Heart left ventricle (tissue), 16 donors: ENCODE data around the gene IREB2. TPM values are rescaled to one million over a fixed set of nuclear protein-coding genes. Genes with fewer than 3 reads are reported as not detected.

Experiments used
- ATAC-seq, 4 donors: fragments of 200-7000 bp; cut with Tn5 transposase; one replicate each; pipeline ENCODE4 v1.9.1; 2020 to 2022; ENCODE audit warnings: moderate library complexity in 4 of 4, mild to moderate bottlenecking in 3 of 4, moderate number of reproducible peaks in 1 of 4
- DNase-seq, 5 donors: peaks; one replicate each; pipeline ENCODE4 v3.0.0-alpha.2; 2020
- H3K27ac ChIP-seq, 12 donors: fragments of 200-600 bp; sonication (generic) in 4 of 12; one replicate each; pipeline versions ENCODE4 v1.5.0 to v1.8.0; 2016 to 2022; ENCODE audit warnings: mild to moderate bottlenecking in 2 of 12
- H3K27me3 ChIP-seq, 9 donors: fragments of 200-600 bp; sonication (generic) in 2 of 9; one replicate each; pipeline versions ENCODE4 v1.5.1 to v1.8.0; 2016 to 2022; ENCODE audit warnings: mild to moderate bottlenecking in 3 of 9
- H3K36me3 ChIP-seq, 9 donors: fragments of 200-600 bp; sonication (generic) in 2 of 9; one replicate each; pipeline versions ENCODE4 v1.5.0 to v1.8.0; 2018 to 2022; ENCODE audit warnings: mild to moderate bottlenecking in 2 of 9
- H3K4me1 ChIP-seq, 12 donors: fragments of 200-600 bp; sonication (generic) in 4 of 12; one replicate each; pipeline versions ENCODE4 v1.5.0 to v1.8.0; 2016 to 2022; ENCODE audit warnings: mild to moderate bottlenecking in 3 of 12
- H3K4me3 ChIP-seq, 12 donors: fragments of 200-600 bp; sonication (generic) in 4 of 12; one replicate each; pipeline versions ENCODE4 v1.5.0 to v1.8.0; 2017 to 2022; ENCODE audit warnings: mild to moderate bottlenecking in 9 of 12, moderate library complexity in 4 of 12
- H3K9me3 ChIP-seq, 12 donors: fragments of 200-600 bp; sonication (generic) in 4 of 12; one replicate each; pipeline versions ENCODE4 v1.5.0 to v1.8.0; 2016 to 2022; ENCODE audit warnings: mild to moderate bottlenecking in 1 of 12
- CTCF ChIP-seq, 12 donors: fragments of 200-600 bp; sonication (generic) in 4 of 12; IDR thresholded peaks; one replicate each; pipeline versions ENCODE4 v1.5.0 to v1.8.0; 2018 to 2022; ENCODE audit warnings: antibody characterized with exemption in 12 of 12, mild to moderate bottlenecking in 5 of 12
- POLR2A ChIP-seq, 2 donors: fragments of 450-650 bp; IDR thresholded peaks; one replicate each; pipeline ENCODE4 v1.6.1; 2017; ENCODE audit warnings: antibody characterized with exemption in 2 of 2, mild to moderate bottlenecking in 2 of 2, moderate library complexity in 2 of 2
- WGBS, 4 donors: extraction: QIAGEN DNeasy Blood & Tissue Kit in 2 of 4; methylation state at CpG; one replicate each; pipeline versions ENCODE4 v1.1.5 to v1.1.7; 2013 to 2018; 5-methylcytosine and 5-hydroxymethylcytosine counted together
- intact Hi-C, 10 donors: fragments of 100-400 bp; cut with DNase I; formaldehyde crosslinking; loops; one replicate each; pipeline versions ENCODE4 v1.11.1 to v1.14.2; 2022
- polyA plus RNA-seq, 2 donors: library from polyadenylated mRNA; stranded (reverse); fragments of 200-250 nt; gene quantifications; one replicate each; pipeline ENCODE4 v1.2.3, GENCODE V29; 2013
- total RNA-seq, 9 donors: library from RNA; depleted of rRNA in 2 of 9; stranded (reverse); fragments of >200 nt in 2 of 9; fragmentation: NEBNext Ultra II Directional in 3 of 9; extraction: Animal tissue kit (Norgen Biotek cat#: 25700) in 3 of 9; gene quantifications; one replicate each; pipeline versions ENCODE4 v1.1.0 to v1.2.4, GENCODE V29; 2016 to 2023
- donor health status: ischemic (EF 13 %, LVEDD 7.1; RV severe dilation, severe dysfunction).
- donor health status: healthy with polysubstance abuse.
- donor health status: DM: no; HTN: yes; CAD: no.
- donor health status: DM: no; HTN: no; CAD: no.
- donor health status: ischemic (EF 25% LVEDD 6.9; RV normal size, moderate dysfunction).
- donor health status: ischemic (EF 25% LVEDD 5.7; RV mildly dilated, moderate dysfunction).
- donor health status: healthy.
- donor health status: DM: yes; HTN: yes; CAD: no.
- donor health status: ischemic (EF 35%, LVEDD 5.7; RV mildly dilated, moderate dysfunction).
- donor health status: nonischemic (EF 11% LVEDD 7.7; RV severe dilation, severe dysfunction).
- donor health status: DM: yes; HTN: yes; CAD: no.
- donor health status: PGD.
- donor health status: ischemic (EF 29% LVEDD 5.4; RV normal size, mild dysfunction).
- donor health status: nonischemic (EF 23%, LVEDD 6.1; RV moderate dilation, normal function).

IREB2 gene
- total and polyA plus RNA-seq, 11 donors, result 6.3 to 50.0 (median 29.5) TPM

GRCh38 chr15:78396976-78397375 lies 41.0 kb upstream of the IREB2 start:
- no peak overlapping the region for H3K4me3 ChIP-seq
- ATAC-seq (peak in 2 of 4 donors; percentile 59 to 69), DNase-seq (peak in 2 of 5 donors; percentile 36 to 54)
- WGBS, 4 donors, result 51 to 70% (median 57%) methylated on average over 9 of the region's 9 CpGs
- H3K36me3 ChIP-seq, result no peaks in the 10 kb centered on the region
- TF ChIP-seq POLR2A (IDR thresholded peaks at IDR 0.05), result no peak
- TF ChIP-seq CTCF (IDR thresholded peaks at IDR 0.05), result peak in 3 of 12 donors; percentile 14 to 26 (median 19)
- intact Hi-C loops, result no loop called here
- no peak overlapping the region for H3K27ac ChIP-seq
- no peaks in the 10 kb centered on the region for H3K4me1 ChIP-seq
- no peaks in the 10 kb centered on the region for H3K9me3 ChIP-seq
- H3K27me3 ChIP-seq, result peaks cover 0 to 15% (median 0%) of the 10 kb centered on the region in 9 donors

DNA sequence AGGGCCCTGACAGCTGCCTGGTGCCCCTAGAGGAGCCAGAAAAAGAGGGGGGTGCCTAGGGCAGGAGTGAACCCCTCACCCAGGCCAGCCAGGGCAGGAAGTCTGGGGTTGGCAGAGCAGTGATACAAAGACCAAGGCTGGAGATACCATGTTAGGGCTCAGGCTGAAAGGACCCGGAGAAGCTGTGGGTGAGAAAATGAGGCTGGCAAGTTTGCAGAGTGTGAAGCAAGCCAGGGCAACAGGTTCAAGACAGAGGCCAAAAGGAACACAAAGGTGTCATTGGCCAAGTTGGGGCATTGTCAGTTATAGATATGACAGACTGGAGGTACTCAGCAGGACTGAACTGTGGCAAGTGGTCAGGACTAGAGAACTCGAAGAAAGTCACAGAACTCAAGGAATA lies 40.6 kb upstream of the IREB2 start:
- ATAC-seq (no peak), DNase-seq (no peak)
- Histone ChIP-seq H3K27me3 (peaks cover 0 to 16% (median 0%) of the 10 kb centered on the region in 9 donors), H3K9me3 (no peaks in the 10 kb centered on the region), H3K4me3 (no peak overlapping the region), H3K27ac (no peak overlapping the region), H3K36me3 (no peaks in the 10 kb centered on the region), H3K4me1 (no peaks in the 10 kb centered on the region)
- 86 to 94% (median 91%) methylated on average over 2 of the region's 2 CpGs for WGBS, 4 donors
- TF ChIP-seq POLR2A (IDR thresholded peaks at IDR 0.05), result no peak
- TF ChIP-seq CTCF (IDR thresholded peaks at IDR 0.05), result no peak
- intact Hi-C loops, result no loop called here

DNA sequence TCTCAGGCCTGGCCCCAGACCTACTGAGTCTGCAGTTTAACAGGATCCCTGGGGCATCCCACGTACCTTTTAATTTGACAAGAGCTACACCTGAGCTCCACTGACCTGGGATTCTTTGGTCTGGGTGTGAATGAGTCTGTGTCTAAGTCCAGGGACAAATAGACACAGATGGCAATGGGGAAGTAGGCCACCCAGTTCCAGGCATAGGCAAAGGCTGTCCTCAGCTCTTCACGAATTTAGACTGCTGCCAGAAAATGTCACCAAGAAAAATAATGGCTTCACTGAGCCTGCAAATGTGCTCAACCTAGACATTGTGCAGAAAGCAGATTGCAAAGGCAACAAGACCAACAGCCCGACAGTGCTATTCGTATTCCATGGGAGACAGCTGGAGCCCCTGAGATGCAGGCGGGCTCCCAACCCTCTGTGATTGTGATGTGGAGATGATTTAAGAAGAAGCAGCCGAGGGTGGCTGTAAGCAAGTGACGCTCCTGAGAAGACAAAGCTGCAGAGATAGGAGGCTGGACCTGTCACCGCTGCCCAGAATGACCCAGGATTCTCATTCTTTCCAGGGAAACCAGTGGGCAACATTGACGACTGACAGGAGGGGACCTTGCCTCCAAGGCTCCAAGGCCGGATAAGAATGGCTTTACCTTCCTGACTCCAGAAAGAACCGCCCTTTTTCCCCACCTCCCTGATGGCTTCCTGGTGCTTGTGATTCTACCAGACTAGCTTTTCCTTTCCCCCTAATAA lies 39.8 kb upstream of the IREB2 start:
- H3K27me3 ChIP-seq, result peaks cover 0 to 12% (median 0%) of the 10 kb centered on the region in 9 donors
- DNase-seq, result no peak
- no peak overlapping the region for H3K27ac ChIP-seq
- WGBS, 4 donors, result 66 to 76% (median 70%) methylated on average over 11 of the region's 11 CpGs
- no peak for ATAC-seq
- no peaks in the 10 kb centered on the region for H3K4me1 ChIP-seq
- TF ChIP-seq CTCF (IDR thresholded peaks at IDR 0.05), result no peak
- no peak for TF ChIP-seq POLR2A (IDR thresholded peaks at IDR 0.05)
- no peaks in the 10 kb centered on the region for H3K9me3 ChIP-seq
- intact Hi-C loops, result no loop called here
- no peaks in the 10 kb centered on the region for H3K36me3 ChIP-seq
- H3K4me3 ChIP-seq, result no peak overlapping the region

DNA sequence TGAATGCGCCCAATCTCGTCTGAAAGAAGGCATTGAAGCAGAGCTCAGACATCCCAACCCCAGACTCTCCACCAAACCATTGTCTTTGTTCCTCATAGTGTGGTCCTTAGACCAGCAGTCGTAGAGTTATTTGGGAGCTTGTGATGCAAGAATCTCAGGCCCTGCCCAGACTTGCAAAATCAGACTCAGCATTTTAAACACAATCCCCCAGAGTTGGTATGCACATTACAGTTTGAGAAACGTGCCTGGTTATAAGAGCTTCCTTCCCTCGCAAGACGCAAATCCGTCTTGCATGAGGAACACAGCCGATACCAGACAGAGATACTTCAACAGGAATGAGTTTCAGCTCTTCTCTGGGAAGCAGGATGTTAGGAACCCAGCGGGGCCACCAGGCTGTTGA lies 38.9 kb upstream of the IREB2 start:
- Histone ChIP-seq H3K36me3 (no peaks in the 10 kb centered on the region), H3K27ac (no peak overlapping the region), H3K9me3 (no peaks in the 10 kb centered on the region), H3K27me3 (peaks cover 0 to 20% (median 0%) of the 10 kb centered on the region in 9 donors), H3K4me3 (no peak overlapping the region), H3K4me1 (no peaks in the 10 kb centered on the region)
- 70 to 82% (median 82%) methylated on average over 9 of the region's 9 CpGs for WGBS, 4 donors
- intact Hi-C loops, result no loop called here
- ATAC-seq (no peak), DNase-seq (no peak)
- TF ChIP-seq POLR2A (IDR thresholded peaks at IDR 0.05) (no peak), CTCF (IDR thresholded peaks at IDR 0.05) (no peak)
